ENCODE measurements around the gene MYO1D. TPM values are rescaled to one million over a fixed set of nuclear protein-coding genes. Genes with fewer than 3 reads are reported as not detected.

MYO1D gene
- total RNA-seq, 4 donors from 2014 or later, result 46.3 to 139 (median 80.0) TPM

GRCh38 chr17:32610943-32611342 is 266.0 kb downstream of the MYO1D start:
- no peak for TF ChIP-seq CTCF (IDR thresholded peaks at IDR 0.05; ENCODE audit: low read depth)

- TF ChIP-seq CTCF (IDR thresholded peaks at IDR 0.05; ENCODE audit: low read depth), result no peak
Measured at GRCh38 chr17:32609884-32610650, 266.9 kb downstream of the MYO1D start.

GRCh38 chr17:32609085-32609484 is 267.8 kb downstream of the MYO1D start:
- no peak for TF ChIP-seq CTCF (IDR thresholded peaks at IDR 0.05; ENCODE audit: low read depth)

DNA sequence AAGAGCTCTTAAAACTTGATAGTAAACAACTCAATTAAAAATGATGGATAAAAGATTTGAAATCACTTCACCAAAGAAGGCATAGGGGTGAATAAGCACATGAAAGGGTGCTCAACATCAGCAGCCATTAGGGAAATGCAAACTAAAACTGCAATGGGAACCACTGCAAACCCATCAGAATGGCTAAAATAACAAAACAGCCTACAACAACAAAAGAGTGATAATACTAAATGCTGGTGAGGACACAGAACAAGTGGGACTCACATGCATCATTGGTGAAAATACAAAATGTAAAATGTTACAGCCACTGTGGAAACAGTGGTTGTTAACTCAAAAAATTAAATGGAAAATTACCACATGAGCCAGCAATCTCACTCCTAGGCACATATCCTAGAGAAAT is 268.7 kb downstream of the MYO1D start:
- TF ChIP-seq CTCF (IDR thresholded peaks at IDR 0.05; ENCODE audit: low read depth), result no peak

GRCh38 chr17:32604966-32605365 is 272.0 kb downstream of the MYO1D start:
- TF ChIP-seq CTCF (IDR thresholded peaks at IDR 0.05; ENCODE audit: low read depth), result no peak

DNA sequence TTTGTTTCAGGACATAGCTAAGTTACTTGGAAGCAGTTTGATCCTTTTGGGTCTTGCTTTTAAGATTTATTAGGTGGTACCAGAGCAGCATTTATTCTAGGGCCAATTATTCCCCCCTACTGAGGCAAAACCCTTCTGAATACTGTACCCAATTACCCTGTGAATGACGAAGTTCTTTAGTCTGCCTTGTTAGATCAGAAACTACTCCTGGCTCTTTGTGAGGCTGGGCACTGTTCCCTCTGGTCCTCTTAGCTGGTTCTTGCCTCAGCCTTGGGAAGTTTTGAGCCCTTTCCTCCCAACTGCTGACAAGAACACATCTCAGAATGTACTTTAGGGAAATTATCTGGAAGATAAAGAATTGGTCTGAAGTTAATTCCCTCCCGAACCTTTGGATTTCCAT is 274.5 kb downstream of the MYO1D start:
- TF ChIP-seq CTCF (IDR thresholded peaks at IDR 0.05; ENCODE audit: low read depth), result no peak

- no peak for TF ChIP-seq CTCF (IDR thresholded peaks at IDR 0.05; ENCODE audit: low read depth)
Measured at GRCh38 chr17:32601866-32602265, 275.1 kb downstream of the MYO1D start.
